ENCODE measurements around the gene POLRMT. TPM values are rescaled to one million over a fixed set of nuclear protein-coding genes. Genes with fewer than 3 reads are reported as not detected.
"Not testable (repeated sequence)": the region's sequence is repeated elsewhere in the genome, so short reads cannot be mapped to it uniquely, and the experiment has no call there.

Gene POLRMT
- polyA plus RNA-seq, 1 donor (not counting 4 experiments of a cell fraction or from before 2014, with no cell fraction given) = 33.3 TPM

- Histone ChIP-seq H3K9ac (ENCODE audit: control insufficient read depth, extremely low read depth, insufficient read depth, low read length) (no peak overlapping the region), H2AFZ (ENCODE audit: control insufficient read depth, low read length) (no peak overlapping the region), H3K4me3 (ENCODE audit: control insufficient read depth in 2 of 3, extremely low read depth in 1 of 3, insufficient read depth in 2 of 3, low read depth in 1 of 3, low read length in 3 of 3) (no peak overlapping the region), H3K27ac (ENCODE audit: control insufficient read depth, insufficient read depth, low read length) (no peak overlapping the region), H3K4me1 (ENCODE audit: control insufficient read depth, extremely low read depth, insufficient read depth, low read length) (peaks cover 25% of the 10 kb centered on the region), H3K79me2 (ENCODE audit: control insufficient read depth, insufficient read depth, low read length) (peaks cover 23% of the 10 kb centered on the region), H3K27me3 (ENCODE audit: control insufficient read depth, extremely low read depth, insufficient read depth, low read length) (no peaks in the 10 kb centered on the region), H3K36me3 (ENCODE audit: control insufficient read depth in 2 of 2, extremely low read depth in 1 of 2, insufficient read depth in 2 of 2, low read length in 2 of 2) (peaks cover 7 to 18% of the 10 kb centered on the region in 2 experiments), H3K9me1 (ENCODE audit: control insufficient read depth, extremely low read depth, insufficient read depth, low read length) (peaks cover 2% of the 10 kb centered on the region), H4K20me1 (ENCODE audit: control insufficient read depth, extremely low read depth, insufficient read depth, low read length) (peaks cover 12% of the 10 kb centered on the region), H3K4me2 (ENCODE audit: control insufficient read depth, extremely low read depth, insufficient read depth, low read depth, low read length) (no peak overlapping the region), H3K9me3 (ENCODE audit: control insufficient read depth, low read depth, low read length) (no peaks in the 10 kb centered on the region)
- dilution Hi-C loops (cut with MboI; ENCODE audit: extremely low pct_ligation_motif_present, low sequenced_read_pairs) = no loop called here
- no peak for TF ChIP-seq EZH2 (IDR thresholded peaks at IDR 0.05; ENCODE audit: low read length)
- TF ChIP-seq, protein P1, sequence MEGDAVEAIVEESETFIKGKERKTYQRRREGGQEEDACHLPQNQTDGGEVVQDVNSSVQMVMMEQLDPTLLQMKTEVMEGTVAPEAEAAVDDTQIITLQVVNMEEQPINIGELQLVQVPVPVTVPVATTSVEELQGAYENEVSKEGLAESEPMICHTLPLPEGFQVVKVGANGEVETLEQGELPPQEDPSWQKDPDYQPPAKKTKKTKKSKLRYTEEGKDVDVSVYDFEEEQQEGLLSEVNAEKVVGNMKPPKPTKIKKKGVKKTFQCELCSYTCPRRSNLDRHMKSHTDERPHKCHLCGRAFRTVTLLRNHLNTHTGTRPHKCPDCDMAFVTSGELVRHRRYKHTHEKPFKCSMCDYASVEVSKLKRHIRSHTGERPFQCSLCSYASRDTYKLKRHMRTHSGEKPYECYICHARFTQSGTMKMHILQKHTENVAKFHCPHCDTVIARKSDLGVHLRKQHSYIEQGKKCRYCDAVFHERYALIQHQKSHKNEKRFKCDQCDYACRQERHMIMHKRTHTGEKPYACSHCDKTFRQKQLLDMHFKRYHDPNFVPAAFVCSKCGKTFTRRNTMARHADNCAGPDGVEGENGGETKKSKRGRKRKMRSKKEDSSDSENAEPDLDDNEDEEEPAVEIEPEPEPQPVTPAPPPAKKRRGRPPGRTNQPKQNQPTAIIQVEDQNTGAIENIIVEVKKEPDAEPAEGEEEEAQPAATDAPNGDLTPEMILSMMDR (optimal IDR thresholded peaks at IDR 0.05 in 1 of 3, IDR thresholded peaks at IDR 0.05 in 1 of 3, conservative IDR thresholded peaks at IDR 0.05 in 1 of 3; ENCODE audit: extremely low read depth in 1 of 3, insufficient read depth in 2 of 3, low read length in 3 of 3) = no peak
- DNase-seq (ENCODE audit: low read depth, low spot score) (no peak), FAIRE-seq (no peak)
Observed at GRCh38 chr19:674282-675151, 41.2 kb upstream of the POLRMT start.

- TF ChIP-seq, protein P1 (optimal IDR thresholded peaks at IDR 0.05 in 1 of 3, IDR thresholded peaks at IDR 0.05 in 1 of 3, conservative IDR thresholded peaks at IDR 0.05 in 1 of 3; ENCODE audit: extremely low read depth in 1 of 3, insufficient read depth in 2 of 3, low read length in 3 of 3) = no peak
- no peak for TF ChIP-seq EZH2 (IDR thresholded peaks at IDR 0.05; ENCODE audit: low read length)
- Histone ChIP-seq H3K4me3 (ENCODE audit: control insufficient read depth in 2 of 3, extremely low read depth in 1 of 3, insufficient read depth in 2 of 3, low read depth in 1 of 3, low read length in 3 of 3) (no peak overlapping the region), H3K4me1 (ENCODE audit: control insufficient read depth, extremely low read depth, insufficient read depth, low read length) (peaks cover 3% of the 10 kb centered on the region), H3K4me2 (ENCODE audit: control insufficient read depth, extremely low read depth, insufficient read depth, low read depth, low read length) (no peak overlapping the region), H3K9ac (ENCODE audit: control insufficient read depth, extremely low read depth, insufficient read depth, low read length) (no peak overlapping the region), H3K9me3 (ENCODE audit: control insufficient read depth, low read depth, low read length) (no peaks in the 10 kb centered on the region), H3K36me3 (ENCODE audit: control insufficient read depth in 2 of 2, extremely low read depth in 1 of 2, insufficient read depth in 2 of 2, low read length in 2 of 2) (no peaks in the 10 kb centered on the region), H3K27me3 (ENCODE audit: control insufficient read depth, extremely low read depth, insufficient read depth, low read length) (no peaks in the 10 kb centered on the region), H3K79me2 (ENCODE audit: control insufficient read depth, insufficient read depth, low read length) (no peaks in the 10 kb centered on the region), H2AFZ (ENCODE audit: control insufficient read depth, low read length) (no peak overlapping the region), H3K27ac (ENCODE audit: control insufficient read depth, insufficient read depth, low read length) (no peak overlapping the region), H4K20me1 (ENCODE audit: control insufficient read depth, extremely low read depth, insufficient read depth, low read length) (no peaks in the 10 kb centered on the region), H3K9me1 (ENCODE audit: control insufficient read depth, extremely low read depth, insufficient read depth, low read length) (no peaks in the 10 kb centered on the region)
- no peak for FAIRE-seq
- DNase-seq (ENCODE audit: low read depth, low spot score) = no peak
- dilution Hi-C loops (cut with MboI; ENCODE audit: extremely low pct_ligation_motif_present, low sequenced_read_pairs) = no loop called here
Observed at GRCh38 chr19:670609-671075, 37.3 kb upstream of the POLRMT start.

GRCh38 chr19:668675-669434, 35.5 kb upstream of the POLRMT start:
- H2AFZ ChIP-seq (ENCODE audit: control insufficient read depth, low read length); H4K20me1 ChIP-seq (ENCODE audit: control insufficient read depth, extremely low read depth, insufficient read depth, low read length); H3K79me2 ChIP-seq (ENCODE audit: control insufficient read depth, insufficient read depth, low read length); H3K9ac ChIP-seq (ENCODE audit: control insufficient read depth, extremely low read depth, insufficient read depth, low read length); FAIRE-seq; dilution Hi-C loops (cut with MboI; ENCODE audit: extremely low pct_ligation_motif_present, low sequenced_read_pairs); H3K9me1 ChIP-seq (ENCODE audit: control insufficient read depth, extremely low read depth, insufficient read depth, low read length); H3K4me1 ChIP-seq (ENCODE audit: control insufficient read depth, extremely low read depth, insufficient read depth, low read length); DNase-seq (ENCODE audit: low read depth, low spot score); H3K27ac ChIP-seq (ENCODE audit: control insufficient read depth, insufficient read depth, low read length); H3K36me3 ChIP-seq (ENCODE audit: control insufficient read depth in 2 of 2, extremely low read depth in 1 of 2, insufficient read depth in 2 of 2, low read length in 2 of 2); H3K27me3 ChIP-seq (ENCODE audit: control insufficient read depth, extremely low read depth, insufficient read depth, low read length); H3K9me3 ChIP-seq (ENCODE audit: control insufficient read depth, low read depth, low read length); H3K4me3 ChIP-seq (ENCODE audit: control insufficient read depth in 2 of 3, extremely low read depth in 1 of 3, insufficient read depth in 2 of 3, low read depth in 1 of 3, low read length in 3 of 3); H3K4me2 ChIP-seq (ENCODE audit: control insufficient read depth, extremely low read depth, insufficient read depth, low read depth, low read length): not testable (repeated sequence)
